Prostate gland (tissue), 2 donors: ENCODE data around the gene ADAMTSL3.

Experiments
- POLR2AphosphoS5 ChIP-seq: sonication (generic); formaldehyde crosslinking; IDR thresholded peaks from one replicate; pipeline ENCODE4 v1.6.1; 2017; ENCODE audit warnings: antibody characterized with exemption
- TF ChIP-seq, protein P1 (sequence below), 4 experiments: fragments of 200-600 bp in 2 of 4; fragments of 450-650 bp in 2 of 4; sonication (generic) in 2 of 4; IDR thresholded peaks; 1 replicate in 3 of 4; 2 replicates in 1 of 4; pipeline ENCODE4 v1.5.1; 2016 to 2019; ENCODE audit warnings: antibody characterized with exemption in 4 of 4, mild to moderate bottlenecking in 2 of 4, moderate library complexity in 2 of 4

DNA sequence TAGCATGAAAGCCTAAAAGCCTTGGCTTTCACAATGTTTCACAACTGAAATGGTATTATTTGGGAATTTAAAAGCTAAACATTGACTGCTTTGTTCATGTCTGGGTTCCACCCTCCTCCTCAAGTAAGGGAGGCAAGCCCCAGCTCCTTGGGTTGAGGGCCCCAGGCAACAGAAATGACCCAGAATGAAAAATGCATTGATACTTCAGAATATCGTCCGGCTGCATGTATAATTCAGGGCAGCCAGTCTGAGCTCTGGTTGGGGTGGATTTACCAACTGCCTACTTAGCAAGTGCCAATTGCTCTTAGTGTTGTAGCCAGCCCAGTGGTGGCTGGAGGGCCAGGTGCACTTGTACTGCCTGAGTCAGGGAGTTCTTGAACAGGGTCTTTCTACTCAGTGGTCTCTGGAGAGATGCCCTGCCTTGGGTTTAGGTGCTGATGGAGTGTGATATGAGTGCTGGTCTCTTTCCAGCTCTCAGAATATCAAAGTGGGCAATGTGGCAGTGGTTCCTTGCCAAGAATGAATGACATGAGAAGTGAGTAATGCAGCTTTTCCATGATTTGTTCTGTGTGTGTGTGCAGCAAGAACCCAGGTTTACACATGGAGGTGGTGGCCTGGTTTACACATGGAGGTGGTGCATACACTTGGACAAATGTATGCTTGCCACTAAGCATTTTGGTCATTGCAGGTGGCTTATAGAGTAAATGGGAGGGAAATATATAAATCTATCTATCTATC, 40.9 kb upstream of the ADAMTSL3 start:
- no peak for TF ChIP-seq POLR2AphosphoS5
- TF ChIP-seq, protein P1, sequence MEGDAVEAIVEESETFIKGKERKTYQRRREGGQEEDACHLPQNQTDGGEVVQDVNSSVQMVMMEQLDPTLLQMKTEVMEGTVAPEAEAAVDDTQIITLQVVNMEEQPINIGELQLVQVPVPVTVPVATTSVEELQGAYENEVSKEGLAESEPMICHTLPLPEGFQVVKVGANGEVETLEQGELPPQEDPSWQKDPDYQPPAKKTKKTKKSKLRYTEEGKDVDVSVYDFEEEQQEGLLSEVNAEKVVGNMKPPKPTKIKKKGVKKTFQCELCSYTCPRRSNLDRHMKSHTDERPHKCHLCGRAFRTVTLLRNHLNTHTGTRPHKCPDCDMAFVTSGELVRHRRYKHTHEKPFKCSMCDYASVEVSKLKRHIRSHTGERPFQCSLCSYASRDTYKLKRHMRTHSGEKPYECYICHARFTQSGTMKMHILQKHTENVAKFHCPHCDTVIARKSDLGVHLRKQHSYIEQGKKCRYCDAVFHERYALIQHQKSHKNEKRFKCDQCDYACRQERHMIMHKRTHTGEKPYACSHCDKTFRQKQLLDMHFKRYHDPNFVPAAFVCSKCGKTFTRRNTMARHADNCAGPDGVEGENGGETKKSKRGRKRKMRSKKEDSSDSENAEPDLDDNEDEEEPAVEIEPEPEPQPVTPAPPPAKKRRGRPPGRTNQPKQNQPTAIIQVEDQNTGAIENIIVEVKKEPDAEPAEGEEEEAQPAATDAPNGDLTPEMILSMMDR (IDR thresholded peaks at IDR 0.05): no peak
